Cardiac fibroblast (primary cell): ENCODE measurements around the gene SHANK1.

ENCODE experiments used
- DNase-seq, 2 donors: peaks; one replicate each; pipeline versions ENCODE4 v3.0.0 to v3.0.0-alpha.2; 2010; ENCODE audit warnings: low read depth in 2 of 2
- H3K4me3 ChIP-seq, 2 donors: replicated peaks in 1 of 2; 1 replicate in 1 of 2; 2 replicates in 1 of 2; pipeline ENCODE4 v1.5.1; 2011; ENCODE audit warnings: low read depth in 2 of 2, low read length in 2 of 2, mild to moderate bottlenecking in 2 of 2, moderate library complexity in 1 of 2
- CTCF ChIP-seq: IDR thresholded peaks from one replicate; pipeline ENCODE4 v1.5.1; 2011; ENCODE audit warnings: low read depth, mild to moderate bottlenecking, low read length, inconsistent platforms

The SHANK1 gene

GRCh38 chr19:50633973-50634372 is 85.6 kb downstream of the SHANK1 start:
- no peak overlapping the region for H3K4me3 ChIP-seq
- no peak for TF ChIP-seq CTCF
- DNase-seq: no peak

GRCh38 chr19:50633359-50633758 is 86.2 kb downstream of the SHANK1 start:
- DNase-seq: no peak
- TF ChIP-seq CTCF: no peak
- H3K4me3 ChIP-seq: no peak overlapping the region

GRCh38 chr19:50632151-50632835 is 87.3 kb downstream of the SHANK1 start:
- TF ChIP-seq CTCF: peak; percentile 2
- no peak overlapping the region for H3K4me3 ChIP-seq
- DNase-seq: no peak

- H3K4me3 ChIP-seq: no peak overlapping the region
- TF ChIP-seq CTCF: no peak
- no peak for DNase-seq
Observed at GRCh38 chr19:50629801-50630200, 89.8 kb downstream of the SHANK1 start.

- TF ChIP-seq CTCF: no peak
- H3K4me3 ChIP-seq: no peak overlapping the region
- DNase-seq: no peak
Observed at GRCh38 chr19:50629194-50629593, 90.4 kb downstream of the SHANK1 start.

GRCh38 chr19:50628551-50628950 is 91.1 kb downstream of the SHANK1 start:
- H3K4me3 ChIP-seq: no peak overlapping the region
- no peak for DNase-seq
- no peak for TF ChIP-seq CTCF

- no peak for DNase-seq
- TF ChIP-seq CTCF: no peak
- no peak overlapping the region for H3K4me3 ChIP-seq
Observed at GRCh38 chr19:50628146-50628545, 91.5 kb downstream of the SHANK1 start.
